Transverse colon (tissue), 4 donors: ENCODE data around the gene ZC3H4. TPM values are rescaled to one million over a fixed set of nuclear protein-coding genes. Genes with fewer than 3 reads are reported as not detected.

Experiments
- DNase-seq: peaks from one replicate; pipeline ENCODE4 v3.0.0-alpha.2; 2019
- H3K27ac ChIP-seq, 4 donors: fragments of 200-600 bp; sonication (generic); 2 replicates each; pipeline ENCODE4 v1.5.1; 2016 to 2018; ENCODE audit warnings: inconsistent platforms in 4 of 4
- H3K27me3 ChIP-seq: fragments of 200-600 bp; sonication (generic); 2 replicates; pipeline ENCODE4 v1.5.1; 2017; ENCODE audit warnings: inconsistent platforms
- H3K36me3 ChIP-seq, 4 donors: fragments of 200-600 bp; sonication (generic); 2 replicates each; pipeline ENCODE4 v1.5.1; 2017 to 2019; ENCODE audit warnings: inconsistent platforms in 4 of 4
- H3K4me1 ChIP-seq, 4 donors: fragments of 200-600 bp; sonication (generic); 2 replicates each; pipeline ENCODE4 v1.5.1; 2017 to 2020; ENCODE audit warnings: inconsistent platforms in 4 of 4
- H3K4me3 ChIP-seq, 4 donors: fragments of 200-600 bp; sonication (generic); 1 replicate in 1 of 4; 2 replicates in 3 of 4; pipeline versions ENCODE4 v1.5.1 to v1.6.1; 2017 to 2019; ENCODE audit warnings: inconsistent platforms in 4 of 4
- H3K9me3 ChIP-seq, 2 donors: fragments of 200-600 bp; sonication (generic); 2 replicates each; pipeline ENCODE4 v1.5.1; 2017 to 2019; ENCODE audit warnings: inconsistent platforms in 2 of 2
- EP300 ChIP-seq: sonication (generic); formaldehyde crosslinking; IDR thresholded peaks from one replicate; pipeline ENCODE4 v1.6.1; 2017; ENCODE audit warnings: antibody characterized with exemption, low read depth
- POLR2A ChIP-seq: fragments of 450-650 bp; IDR thresholded peaks from one replicate; pipeline ENCODE4 v1.6.1; 2016; ENCODE audit warnings: antibody characterized with exemption, mild to moderate bottlenecking, moderate library complexity
- POLR2AphosphoS5 ChIP-seq, 3 donors: sonication (generic); formaldehyde crosslinking; IDR thresholded peaks; one replicate each; pipeline ENCODE4 v1.6.1; 2016; ENCODE audit warnings: antibody characterized with exemption in 3 of 3
- WGBS, 2 donors: methylation state at CpG; one replicate each; pipeline ENCODE4 v1.1.5; 2018; ENCODE audit warnings: low coverage in 1 of 2; 5-methylcytosine and 5-hydroxymethylcytosine counted together
- in situ Hi-C, 4 donors: fragments of 200-750 bp; cut with MboI; loops; one replicate each; pipeline versions ENCODE4 v1.15.0 to v1.15.1; 2017; ENCODE audit warnings: low sequenced_read_pairs in 3 of 4, low pct_ligation_motif_present in 1 of 4, low pct_unique_long_range_greater_than_20kb in 1 of 4
- intact Hi-C: fragments of 100-400 bp; cut with DNase I; formaldehyde crosslinking; loops from one replicate; pipeline ENCODE4 v1.15.1; 2023; ENCODE audit warnings: low total_unique reads
- total RNA-seq, 4 donors: library from RNA; depleted of rRNA; stranded (reverse); fragments of >200 nt; gene quantifications; one replicate each; pipeline ENCODE4 v1.1.0, GENCODE V29; 2016
- TF ChIP-seq, protein P1 (sequence below), 5 experiments: fragments of 200-600 bp in 3 of 5; fragments of 450-650 bp in 2 of 5; sonication (generic) in 3 of 5; IDR thresholded peaks; 1 replicate in 2 of 5; 2 replicates in 3 of 5; pipeline ENCODE4 v1.5.1; 2016 to 2017; ENCODE audit warnings: antibody characterized with exemption in 5 of 5, inconsistent platforms in 3 of 5, mild to moderate bottlenecking in 2 of 5, moderate library complexity in 1 of 5

The ZC3H4 gene
- total RNA-seq, 4 donors from 2014 or later: 25.4 to 32.2 (median 28.0) TPM

DNA sequence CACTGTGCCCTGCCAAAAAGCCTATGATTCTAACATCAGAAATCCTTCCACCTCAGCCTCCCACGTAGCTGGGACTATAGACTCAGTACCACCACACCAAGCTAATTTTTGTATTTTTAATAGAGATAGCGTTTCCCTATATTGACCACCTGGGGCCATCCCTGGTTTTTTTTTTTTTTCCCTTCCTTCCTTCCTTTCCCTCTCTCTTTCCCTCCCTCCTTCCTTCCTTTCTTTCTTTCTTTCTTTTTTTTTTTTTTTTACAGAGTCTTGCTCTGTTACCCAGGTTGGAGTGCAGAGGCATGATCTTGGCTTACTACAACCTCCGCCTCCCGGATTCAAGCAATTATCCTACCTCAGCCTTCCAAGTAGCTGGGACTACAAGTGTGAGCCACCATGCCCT is 16.0 kb upstream of the ZC3H4 start:
- Histone ChIP-seq H3K27me3 (no peaks in the 10 kb centered on the region), H3K9me3 (no peaks in the 10 kb centered on the region), H3K36me3 (no peaks in the 10 kb centered on the region), H3K27ac (no peak overlapping the region), H3K4me1 (peaks cover 0 to 31% (median 17%) of the 10 kb centered on the region in 4 donors), H3K4me3 (no peak overlapping the region)
- TF ChIP-seq, protein P1, sequence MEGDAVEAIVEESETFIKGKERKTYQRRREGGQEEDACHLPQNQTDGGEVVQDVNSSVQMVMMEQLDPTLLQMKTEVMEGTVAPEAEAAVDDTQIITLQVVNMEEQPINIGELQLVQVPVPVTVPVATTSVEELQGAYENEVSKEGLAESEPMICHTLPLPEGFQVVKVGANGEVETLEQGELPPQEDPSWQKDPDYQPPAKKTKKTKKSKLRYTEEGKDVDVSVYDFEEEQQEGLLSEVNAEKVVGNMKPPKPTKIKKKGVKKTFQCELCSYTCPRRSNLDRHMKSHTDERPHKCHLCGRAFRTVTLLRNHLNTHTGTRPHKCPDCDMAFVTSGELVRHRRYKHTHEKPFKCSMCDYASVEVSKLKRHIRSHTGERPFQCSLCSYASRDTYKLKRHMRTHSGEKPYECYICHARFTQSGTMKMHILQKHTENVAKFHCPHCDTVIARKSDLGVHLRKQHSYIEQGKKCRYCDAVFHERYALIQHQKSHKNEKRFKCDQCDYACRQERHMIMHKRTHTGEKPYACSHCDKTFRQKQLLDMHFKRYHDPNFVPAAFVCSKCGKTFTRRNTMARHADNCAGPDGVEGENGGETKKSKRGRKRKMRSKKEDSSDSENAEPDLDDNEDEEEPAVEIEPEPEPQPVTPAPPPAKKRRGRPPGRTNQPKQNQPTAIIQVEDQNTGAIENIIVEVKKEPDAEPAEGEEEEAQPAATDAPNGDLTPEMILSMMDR (IDR thresholded peaks at IDR 0.05): no peak
- TF ChIP-seq POLR2A: no peak
- no peak for TF ChIP-seq POLR2AphosphoS5 (IDR thresholded peaks at IDR 0.05)
- intact Hi-C loops: no loop called here
- 93 to 100% methylated on average over 4 of the region's 4 CpGs for WGBS, 2 donors
- no peak for DNase-seq
- in situ Hi-C loops: loop anchor here (5.0 to 10.0 kb wide), 2 partner anchors 52 to 55 kb away; no protein-coding TSS in a partner anchor

DNA sequence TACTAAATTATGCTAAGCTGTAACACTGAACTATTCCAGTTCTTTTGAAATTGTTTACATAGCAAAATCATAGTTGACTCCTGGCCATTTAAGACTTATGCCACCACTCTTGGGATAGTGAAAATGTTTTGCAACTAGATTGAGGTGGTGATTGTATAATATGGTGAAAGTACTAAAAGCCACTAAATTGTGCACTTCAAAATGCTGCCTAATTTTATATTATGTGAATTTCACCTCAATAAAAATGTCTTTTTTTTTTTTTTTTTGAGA is 12.0 kb upstream of the ZC3H4 start:
- H3K27me3 ChIP-seq: no peaks in the 10 kb centered on the region
- in situ Hi-C loops (loop anchor here (5.0 to 10.0 kb wide), 2 partner anchors 48 to 51 kb away; no protein-coding TSS in a partner anchor), intact Hi-C loops (no loop called here)
- H3K9me3 ChIP-seq: no peaks in the 10 kb centered on the region
- H3K4me3 ChIP-seq: no peak overlapping the region
- peak overlapping the region in 2 of 4 donors; percentile 25 to 29 for H3K27ac ChIP-seq
- DNase-seq: no peak
- H3K4me1 ChIP-seq: peaks cover 0 to 14% (median 5%) of the 10 kb centered on the region in 4 donors
- H3K36me3 ChIP-seq: no peaks in the 10 kb centered on the region
- TF ChIP-seq EP300: no peak

GRCh38 chr19:47124937-47125668 is 11.5 kb upstream of the ZC3H4 start:
- 0 to 34% methylated on average over 1 to 8 of the region's 8 CpGs for WGBS, 2 donors
- in situ Hi-C loops (loop anchor here (5.0 to 10.0 kb wide), 2 partner anchors 48 to 50 kb away; no protein-coding TSS in a partner anchor), intact Hi-C loops (loop anchor here (5.0 kb wide), 2 partner anchors 48 to 1122 kb away; no protein-coding TSS in a partner anchor)
- peak overlapping the region in 3 of 4 donors; percentile 25 to 49 (median 29) for H3K27ac ChIP-seq
- no peaks in the 10 kb centered on the region for H3K27me3 ChIP-seq
- H3K4me1 ChIP-seq: peaks cover 0 to 9% (median 5%) of the 10 kb centered on the region in 4 donors
- H3K36me3 ChIP-seq: no peaks in the 10 kb centered on the region
- TF ChIP-seq, protein P1 (IDR thresholded peaks at IDR 0.05): peak; percentile 70 to 93 (median 83)
- no peak for TF ChIP-seq POLR2A
- no peak overlapping the region for H3K4me3 ChIP-seq
- no peaks in the 10 kb centered on the region for H3K9me3 ChIP-seq
- no peak for DNase-seq

DNA sequence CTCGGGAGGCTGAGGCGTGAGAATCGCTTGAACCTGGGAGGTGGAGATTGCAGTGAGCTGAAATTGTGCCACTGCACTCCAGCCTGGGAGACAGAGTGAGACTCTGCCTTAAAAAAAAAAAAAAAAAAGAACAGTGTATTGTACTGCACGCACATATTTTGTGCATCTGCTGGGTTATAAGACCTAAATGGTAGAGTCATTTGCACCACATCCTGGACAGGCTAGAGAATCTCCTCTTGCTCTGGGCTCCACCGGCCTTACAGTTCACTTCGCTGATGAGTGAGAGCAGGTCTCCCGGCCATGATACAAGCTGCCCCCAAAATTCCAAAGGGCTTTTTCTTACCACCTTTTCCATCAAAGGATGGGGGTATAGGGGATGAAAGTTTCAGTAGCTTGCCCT is 9.8 kb upstream of the ZC3H4 start:
- no peaks in the 10 kb centered on the region for H3K9me3 ChIP-seq
- H3K27me3 ChIP-seq: no peaks in the 10 kb centered on the region
- H3K27ac ChIP-seq: no peak overlapping the region
- WGBS, 2 donors: 93% methylated on average over 7 of the region's 7 CpGs; no CpG with 5 or more reads in 1 of the 2 donors
- H3K4me3 ChIP-seq: no peak overlapping the region
- TF ChIP-seq POLR2A (no peak), EP300 (no peak), POLR2AphosphoS5 (IDR thresholded peaks at IDR 0.05) (no peak)
- TF ChIP-seq, protein P1 (IDR thresholded peaks at IDR 0.05): no peak
- in situ Hi-C loops (loop anchor here in 1 of 4 donors (10.0 kb wide), 1 partner anchor 49 kb away; no protein-coding TSS in a partner anchor), intact Hi-C loops (loop anchor here (5.0 kb wide), 2 partner anchors 46 to 1124 kb away; no protein-coding TSS in a partner anchor)
- H3K4me1 ChIP-seq: peaks cover 0 to 9% (median 5%) of the 10 kb centered on the region in 4 donors
- no peak for DNase-seq
- no peaks in the 10 kb centered on the region for H3K36me3 ChIP-seq
